ENCODE measurements around the gene HDAC10. TPM values are rescaled to one million over a fixed set of nuclear protein-coding genes. Genes with fewer than 3 reads are reported as not detected.

HDAC10 gene
- total RNA-seq, 1 experiment from 2014 or later, result 71.3 TPM

- intact Hi-C loops (cut with micrococcal nuclease; ENCODE audit: unreplicated experiment) (no loop called here), in situ Hi-C loops (cut with HindIII; ENCODE audit: low pct_unique_long_range_greater_than_20kb, low sequenced_read_pairs) (no loop called here)
- H3K36me3 ChIP-seq (ENCODE audit: control insufficient read depth, insufficient read depth, low read length), result 0 out of 2 replicates have a peak, but pooled peaks cover 2% of the 10 kb centered on the region
- ATAC-seq (peak; percentile 74), DNase-seq (ENCODE audit: low read depth, low spot score) (no peak)
- POLR2A ChIA-PET, result interaction anchor here (0.6 kb wide), 1 partner anchor 11 kb away, joined by 7 read pairs; no protein-coding TSS in a partner anchor
- H3K4me1 ChIP-seq (ENCODE audit: control insufficient read depth, insufficient read depth, low read length), result peaks cover 4% of the 10 kb centered on the region; the same call in 1 of the 2 replicates
- H3K27me3 ChIP-seq (ENCODE audit: control insufficient read depth, insufficient read depth, low read length), result no peaks in the 10 kb centered on the region
- no peak overlapping the region for H3K27ac ChIP-seq (ENCODE audit: low read length)
- H3K4me3 ChIP-seq (ENCODE audit: low read depth in 2 of 2, low read length in 2 of 2), result no peak overlapping the region
- TF ChIP-seq CTCF (IDR thresholded peaks at IDR 0.05) (no peak), REST (IDR thresholded peaks at IDR 0.05; ENCODE audit: insufficient read depth in 1 of 2, low read depth in 2 of 2, low read length in 1 of 2) (no peak), POLR2AphosphoS5 (IDR thresholded peaks at IDR 0.05; ENCODE audit: low read depth, low read length) (no peak)
- no peaks in the 10 kb centered on the region for H3K9me3 ChIP-seq (ENCODE audit: control insufficient read depth, insufficient read depth, low read depth, low read length)
- CTCF ChIA-PET, result no interaction called here
- no TSS peak for BruUV-seq (replicated peaks)
These were observed 31.5 kb upstream of the HDAC10 start for GRCh38 chr22:50282361-50283155.

GRCh38 chr22:50281957-50282356, 30.9 kb upstream of the HDAC10 start:
- ChIA-PET CTCF (no interaction called here), POLR2A (no interaction called here)
- Histone ChIP-seq H3K4me1 (ENCODE audit: control insufficient read depth, insufficient read depth, low read length) (peaks cover 4% of the 10 kb centered on the region; the same call in 1 of the 2 replicates), H3K4me3 (ENCODE audit: low read depth in 2 of 2, low read length in 2 of 2) (no peak overlapping the region), H3K27me3 (ENCODE audit: control insufficient read depth, insufficient read depth, low read length) (no peaks in the 10 kb centered on the region), H3K27ac (ENCODE audit: low read length) (no peak overlapping the region), H3K36me3 (ENCODE audit: control insufficient read depth, insufficient read depth, low read length) (0 out of 2 replicates have a peak, but pooled peaks cover 2% of the 10 kb centered on the region), H3K9me3 (ENCODE audit: control insufficient read depth, insufficient read depth, low read depth, low read length) (no peaks in the 10 kb centered on the region)
- intact Hi-C loops (cut with micrococcal nuclease; ENCODE audit: unreplicated experiment), result no loop called here
- no peak for TF ChIP-seq REST (IDR thresholded peaks at IDR 0.05; ENCODE audit: insufficient read depth in 1 of 2, low read depth in 2 of 2, low read length in 1 of 2)
- no peak for TF ChIP-seq CTCF (IDR thresholded peaks at IDR 0.05)
- TF ChIP-seq SIN3A (IDR thresholded peaks at IDR 0.05; ENCODE audit: borderline replicate concordance, insufficient read depth, low read depth, low read length), result no peak
- TF ChIP-seq POLR2AphosphoS5 (IDR thresholded peaks at IDR 0.05; ENCODE audit: low read depth, low read length), result no peak
- no peak for TF ChIP-seq TCF7L2 (IDR thresholded peaks at IDR 0.05; ENCODE audit: low read depth, low read length)
- DNase-seq (ENCODE audit: low read depth, low spot score) (no peak), ATAC-seq (no peak)
- BruUV-seq (replicated peaks), result no TSS peak
- in situ Hi-C loops (cut with HindIII; ENCODE audit: low pct_unique_long_range_greater_than_20kb, low sequenced_read_pairs), result no loop called here
